A549 (cell line): ENCODE data around the gene KIR2DL1.

Experiments
- CHD2 ChIP-seq: fragments of 150-350 bp; IDR thresholded peaks from 2 replicates; pipeline ENCODE4 v1.6.1; 2014; ENCODE audit warnings: low read length; ENCODE audit not compliant: partially characterized antibody
- EP300 ChIP-seq, 2 experiments: fragments of >200 bp; sonication (Bioruptor Twin); formaldehyde crosslinking; IDR thresholded peaks; 2 replicates in 1 of 2; 3 replicates in 1 of 2; pipeline ENCODE4 v1.6.1; 2016 to 2017
- JUNB ChIP-seq: fragments of >200 bp; sonication (Bioruptor Twin); formaldehyde crosslinking; IDR thresholded peaks from 2 replicates; pipeline ENCODE4 v1.6.1; 2016
- KDM1A ChIP-seq: fragments of 200-600 bp; sonication (generic); IDR thresholded peaks from 2 replicates; pipeline ENCODE4 v1.6.1; 2016; ENCODE audit warnings: low read depth, mild to moderate bottlenecking
- POLR2A ChIP-seq: IDR thresholded peaks from 2 replicates; pipeline ENCODE4 v1.6.1; 2012; ENCODE audit warnings: mild to moderate bottlenecking, low read length
- POLR2AphosphoS2 ChIP-seq: conservative IDR thresholded peaks from 2 replicates; pipeline ENCODE4 v1.6.1; 2012; ENCODE audit warnings: low read length, improper control_type of control experiment, inconsistent platforms
- SMC3 ChIP-seq: fragments of >200 bp; sonication (Bioruptor Twin); formaldehyde crosslinking; IDR thresholded peaks from 3 replicates; pipeline ENCODE4 v1.6.1; 2018; ENCODE audit warnings: inconsistent platforms
- TF ChIP-seq, protein P1 (sequence below): fragments of >200 bp; sonication (Bioruptor Twin); formaldehyde crosslinking; IDR thresholded peaks from 3 replicates; pipeline ENCODE4 v1.5.1; 2016
- TF ChIP-seq, protein P2 (sequence below): fragments of 450-650 bp; IDR thresholded peaks from 2 replicates; pipeline ENCODE4 v1.6.1; 2014; ENCODE audit warnings: antibody characterized with exemption

DNA sequence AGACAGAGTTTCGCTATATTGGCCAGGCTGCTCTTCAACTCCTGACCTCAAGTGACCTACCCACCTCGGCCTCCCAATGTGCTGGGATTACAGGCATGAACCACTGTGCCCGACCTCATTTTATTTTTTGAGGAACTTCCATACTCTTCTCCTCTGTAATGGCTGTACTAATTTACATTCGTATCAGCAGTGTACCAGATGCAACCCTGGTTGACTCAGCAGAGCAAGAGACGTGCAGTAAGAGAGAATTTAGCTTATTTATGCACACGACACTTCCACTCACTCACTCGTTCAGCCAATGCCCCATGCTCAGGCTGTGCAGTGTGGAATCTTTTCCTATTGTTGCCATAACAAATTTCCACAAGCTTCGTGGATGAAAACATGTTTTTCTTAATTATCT lies 38.4 kb upstream of the KIR2DL1 start:
- TF ChIP-seq POLR2A (no peak), KDM1A (no peak), SMC3 (no peak), JUNB (no peak), CHD2 (no peak), POLR2AphosphoS2 (no peak), EP300 (IDR thresholded peaks at IDR 0.05) (no peak)
- TF ChIP-seq, protein P1, sequence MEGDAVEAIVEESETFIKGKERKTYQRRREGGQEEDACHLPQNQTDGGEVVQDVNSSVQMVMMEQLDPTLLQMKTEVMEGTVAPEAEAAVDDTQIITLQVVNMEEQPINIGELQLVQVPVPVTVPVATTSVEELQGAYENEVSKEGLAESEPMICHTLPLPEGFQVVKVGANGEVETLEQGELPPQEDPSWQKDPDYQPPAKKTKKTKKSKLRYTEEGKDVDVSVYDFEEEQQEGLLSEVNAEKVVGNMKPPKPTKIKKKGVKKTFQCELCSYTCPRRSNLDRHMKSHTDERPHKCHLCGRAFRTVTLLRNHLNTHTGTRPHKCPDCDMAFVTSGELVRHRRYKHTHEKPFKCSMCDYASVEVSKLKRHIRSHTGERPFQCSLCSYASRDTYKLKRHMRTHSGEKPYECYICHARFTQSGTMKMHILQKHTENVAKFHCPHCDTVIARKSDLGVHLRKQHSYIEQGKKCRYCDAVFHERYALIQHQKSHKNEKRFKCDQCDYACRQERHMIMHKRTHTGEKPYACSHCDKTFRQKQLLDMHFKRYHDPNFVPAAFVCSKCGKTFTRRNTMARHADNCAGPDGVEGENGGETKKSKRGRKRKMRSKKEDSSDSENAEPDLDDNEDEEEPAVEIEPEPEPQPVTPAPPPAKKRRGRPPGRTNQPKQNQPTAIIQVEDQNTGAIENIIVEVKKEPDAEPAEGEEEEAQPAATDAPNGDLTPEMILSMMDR = no peak
- TF ChIP-seq, protein P2, sequence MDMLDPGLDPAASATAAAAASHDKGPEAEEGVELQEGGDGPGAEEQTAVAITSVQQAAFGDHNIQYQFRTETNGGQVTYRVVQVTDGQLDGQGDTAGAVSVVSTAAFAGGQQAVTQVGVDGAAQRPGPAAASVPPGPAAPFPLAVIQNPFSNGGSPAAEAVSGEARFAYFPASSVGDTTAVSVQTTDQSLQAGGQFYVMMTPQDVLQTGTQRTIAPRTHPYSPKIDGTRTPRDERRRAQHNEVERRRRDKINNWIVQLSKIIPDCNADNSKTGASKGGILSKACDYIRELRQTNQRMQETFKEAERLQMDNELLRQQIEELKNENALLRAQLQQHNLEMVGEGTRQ = no peak
